ENCODE results near the gene ZMIZ1. TPM values are rescaled to one million over a fixed set of nuclear protein-coding genes. Genes with fewer than 3 reads are reported as not detected.

ZMIZ1 gene
- total and polyA plus RNA-seq, 2 donors from 2014 or later, result 14.2 to 97.6 TPM

DNA sequence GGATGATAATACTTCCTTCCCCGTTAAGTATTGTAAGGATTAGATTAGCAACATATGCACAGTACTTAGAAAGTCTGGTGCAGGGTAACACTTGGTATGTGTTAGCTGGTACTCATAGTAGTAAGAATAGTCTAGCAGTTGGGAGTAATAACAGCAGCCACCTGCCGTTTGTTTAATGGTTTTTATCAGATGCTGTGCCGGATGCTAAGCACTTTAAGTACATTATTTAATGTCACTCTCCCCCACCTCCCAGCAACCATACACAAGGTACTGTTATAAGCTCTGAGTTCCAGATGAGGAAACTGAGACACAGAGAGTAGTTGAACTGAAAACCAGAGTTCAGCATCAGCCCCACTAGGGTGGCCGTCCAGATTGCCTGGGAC, 60.1 kb downstream of the ZMIZ1 start:
- TF ChIP-seq, protein P1, sequence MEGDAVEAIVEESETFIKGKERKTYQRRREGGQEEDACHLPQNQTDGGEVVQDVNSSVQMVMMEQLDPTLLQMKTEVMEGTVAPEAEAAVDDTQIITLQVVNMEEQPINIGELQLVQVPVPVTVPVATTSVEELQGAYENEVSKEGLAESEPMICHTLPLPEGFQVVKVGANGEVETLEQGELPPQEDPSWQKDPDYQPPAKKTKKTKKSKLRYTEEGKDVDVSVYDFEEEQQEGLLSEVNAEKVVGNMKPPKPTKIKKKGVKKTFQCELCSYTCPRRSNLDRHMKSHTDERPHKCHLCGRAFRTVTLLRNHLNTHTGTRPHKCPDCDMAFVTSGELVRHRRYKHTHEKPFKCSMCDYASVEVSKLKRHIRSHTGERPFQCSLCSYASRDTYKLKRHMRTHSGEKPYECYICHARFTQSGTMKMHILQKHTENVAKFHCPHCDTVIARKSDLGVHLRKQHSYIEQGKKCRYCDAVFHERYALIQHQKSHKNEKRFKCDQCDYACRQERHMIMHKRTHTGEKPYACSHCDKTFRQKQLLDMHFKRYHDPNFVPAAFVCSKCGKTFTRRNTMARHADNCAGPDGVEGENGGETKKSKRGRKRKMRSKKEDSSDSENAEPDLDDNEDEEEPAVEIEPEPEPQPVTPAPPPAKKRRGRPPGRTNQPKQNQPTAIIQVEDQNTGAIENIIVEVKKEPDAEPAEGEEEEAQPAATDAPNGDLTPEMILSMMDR (IDR thresholded peaks at IDR 0.05; ENCODE audit: borderline replicate concordance, extremely low read depth, insufficient read depth), result no peak
- H3K27ac ChIP-seq (ENCODE audit: low read depth in 2 of 2, low read length in 2 of 2), result no peak overlapping the region
- DNase-seq (no peak), FAIRE-seq (no peak)
- peaks cover 0 to 13% (median 10%) of the 10 kb centered on the region in 3 donors for H3K4me1 ChIP-seq (ENCODE audit: control insufficient read depth in 2 of 3, insufficient read depth in 2 of 3, low read depth in 1 of 3, low read length in 3 of 3)
- intact Hi-C loops (cut with DNase I), result no loop called here
- H3K27me3 ChIP-seq (ENCODE audit: control insufficient read depth, insufficient read depth, low read length), result no peaks in the 10 kb centered on the region
- H3K9me3 ChIP-seq (ENCODE audit: control insufficient read depth in 2 of 3, insufficient read depth in 1 of 3, low read length in 3 of 3), result no peaks in the 10 kb centered on the region
- H3K9ac ChIP-seq (ENCODE audit: low read length in 3 of 3), result no peak overlapping the region
- no peak overlapping the region for H3K4me3 ChIP-seq (ENCODE audit: low read length in 3 of 3)
- peaks cover 2 to 23% (median 3%) of the 10 kb centered on the region in 3 donors for H3K36me3 ChIP-seq (ENCODE audit: control insufficient read depth in 2 of 3, insufficient read depth in 3 of 3, low read length in 3 of 3)

DNA sequence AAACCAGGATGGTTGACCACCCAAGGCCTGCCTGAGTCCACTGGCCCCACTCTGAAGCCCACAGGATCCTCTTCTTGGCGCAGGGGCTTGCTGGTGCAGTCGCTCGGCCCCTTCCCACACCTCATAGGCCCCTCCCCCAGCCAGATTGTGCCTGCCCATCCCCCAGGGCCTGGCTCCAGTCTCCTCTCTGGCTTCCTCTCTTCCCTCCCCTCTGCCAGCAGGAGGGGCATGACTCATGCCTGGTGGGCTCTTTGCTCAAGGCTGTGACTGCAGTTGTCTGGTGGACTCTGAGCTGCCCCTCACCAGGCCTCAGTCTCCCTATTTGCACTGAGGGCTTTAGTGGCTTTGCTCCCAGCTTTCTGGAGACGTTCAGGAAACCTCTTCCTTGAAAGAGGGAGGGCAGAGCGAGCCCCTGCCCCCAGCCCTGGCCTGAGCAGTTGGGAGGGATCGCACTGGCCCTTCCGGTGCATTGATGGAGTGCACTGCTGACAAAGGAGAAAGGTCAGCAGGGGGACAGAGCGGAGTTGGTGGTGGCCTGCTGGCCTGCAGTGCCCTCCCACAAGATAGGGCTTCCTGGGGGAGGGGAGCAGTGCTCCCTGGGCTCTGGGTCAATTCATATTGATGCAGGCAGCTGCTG, 60.7 kb downstream of the ZMIZ1 start:
- intact Hi-C loops (cut with DNase I), result no loop called here
- H3K9ac ChIP-seq (ENCODE audit: low read length in 3 of 3), result no peak overlapping the region

DNA sequence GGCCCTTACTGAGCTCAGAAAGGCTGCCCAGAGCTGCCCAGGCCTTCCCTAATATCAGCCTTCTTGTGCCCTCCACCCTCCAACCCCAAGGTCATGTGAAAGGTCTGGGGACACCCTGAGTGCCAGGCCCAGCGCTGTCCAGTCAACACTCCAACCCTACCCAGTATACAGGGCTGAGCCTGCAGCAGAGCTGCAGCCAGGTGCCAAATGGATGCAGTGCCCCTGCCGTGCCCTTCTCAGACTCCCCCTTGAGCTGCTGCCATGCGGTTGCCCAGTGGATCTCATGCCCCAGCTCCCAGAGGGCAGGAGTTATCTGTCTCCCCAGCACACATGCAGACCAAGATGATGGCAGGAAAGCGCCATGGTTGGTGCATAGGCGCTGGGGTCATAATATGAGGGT, 61.5 kb downstream of the ZMIZ1 start:
- peaks cover 0 to 13% (median 11%) of the 10 kb centered on the region in 3 donors for H3K4me1 ChIP-seq (ENCODE audit: control insufficient read depth in 2 of 3, insufficient read depth in 2 of 3, low read depth in 1 of 3, low read length in 3 of 3)
- H3K36me3 ChIP-seq (ENCODE audit: control insufficient read depth in 2 of 3, insufficient read depth in 3 of 3, low read length in 3 of 3), result peaks cover 0 to 16% (median 0%) of the 10 kb centered on the region in 3 donors
- no peak for FAIRE-seq
- intact Hi-C loops (cut with DNase I), result no loop called here
- H3K27me3 ChIP-seq (ENCODE audit: control insufficient read depth, insufficient read depth, low read length), result no peaks in the 10 kb centered on the region
- H3K9me3 ChIP-seq (ENCODE audit: control insufficient read depth in 2 of 3, insufficient read depth in 1 of 3, low read length in 3 of 3), result no peaks in the 10 kb centered on the region
- H3K27ac ChIP-seq (ENCODE audit: low read depth in 2 of 2, low read length in 2 of 2), result no peak overlapping the region
- no peak overlapping the region for H3K4me3 ChIP-seq (ENCODE audit: low read length in 3 of 3)
- no peak for DNase-seq
- H3K9ac ChIP-seq (ENCODE audit: low read length in 3 of 3), result no peak overlapping the region
- TF ChIP-seq, protein P1 (IDR thresholded peaks at IDR 0.05; ENCODE audit: borderline replicate concordance, extremely low read depth, insufficient read depth), result no peak

More for the DNA sequence above, 60.7 kb downstream of the ZMIZ1 start:
- no peak overlapping the region for H3K4me3 ChIP-seq (ENCODE audit: low read length in 3 of 3)
- DNase-seq, result peak in 4 of 5 donors; percentile 73 to 86 (median 77)
- peaks cover 0 to 18% (median 2%) of the 10 kb centered on the region in 3 donors for H3K36me3 ChIP-seq (ENCODE audit: control insufficient read depth in 2 of 3, insufficient read depth in 3 of 3, low read length in 3 of 3)
- peaks cover 0 to 13% (median 11%) of the 10 kb centered on the region in 3 donors for H3K4me1 ChIP-seq (ENCODE audit: control insufficient read depth in 2 of 3, insufficient read depth in 2 of 3, low read depth in 1 of 3, low read length in 3 of 3)
- H3K9me3 ChIP-seq (ENCODE audit: control insufficient read depth in 2 of 3, insufficient read depth in 1 of 3, low read length in 3 of 3), result no peaks in the 10 kb centered on the region
- no peaks in the 10 kb centered on the region for H3K27me3 ChIP-seq (ENCODE audit: control insufficient read depth, insufficient read depth, low read length)
- FAIRE-seq, result no peak
- H3K27ac ChIP-seq (ENCODE audit: low read depth in 2 of 2, low read length in 2 of 2), result no peak overlapping the region
- TF ChIP-seq, protein P1 (IDR thresholded peaks at IDR 0.05; ENCODE audit: borderline replicate concordance, extremely low read depth, insufficient read depth), result no peak

All from kidney (tissue), 14 donors.